Tibial nerve (tissue), 4 donors: ENCODE results near the gene RETREG1. TPM values are rescaled to one million over a fixed set of nuclear protein-coding genes. Genes with fewer than 3 reads are reported as not detected.
A peak's percentile ranks its signal among the peaks of the same experiment; 100 is the strongest.

ENCODE experiments used
- DNase-seq, 2 donors: peaks; one replicate each; pipeline ENCODE4 v3.0.0-alpha.2; 2019; ENCODE audit warnings: low spot score in 2 of 2
- H3K27ac ChIP-seq, 4 donors: fragments of 200-600 bp; sonication (generic) in 3 of 4; one replicate each; pipeline ENCODE4 v1.5.1; 2017 to 2019; ENCODE audit warnings: mild to moderate bottlenecking in 1 of 4
- H3K27me3 ChIP-seq, 2 donors: fragments of 200-600 bp; sonication (generic) in 1 of 2; one replicate each; pipeline versions ENCODE4 v1.5.1 to v1.6.0; 2017 to 2019
- H3K36me3 ChIP-seq, 3 donors: fragments of 200-600 bp; sonication (generic); one replicate each; pipeline ENCODE4 v1.5.1; 2018 to 2019
- H3K4me1 ChIP-seq, 4 donors: fragments of 200-600 bp; sonication (generic) in 3 of 4; one replicate each; pipeline ENCODE4 v1.5.1; 2017 to 2019
- H3K4me3 ChIP-seq, 4 donors: fragments of 200-600 bp; sonication (generic) in 3 of 4; one replicate each; pipeline ENCODE4 v1.5.1; 2017 to 2019; ENCODE audit warnings: mild to moderate bottlenecking in 1 of 4, moderate library complexity in 1 of 4
- H3K9me3 ChIP-seq, 4 donors: fragments of 200-600 bp; sonication (generic) in 3 of 4; one replicate each; pipeline ENCODE4 v1.5.1; 2017 to 2019
- EP300 ChIP-seq, 2 donors: sonication (generic); formaldehyde crosslinking; IDR thresholded peaks; one replicate each; pipeline ENCODE4 v1.6.1; 2017; ENCODE audit warnings: antibody characterized with exemption in 2 of 2, mild to moderate bottlenecking in 1 of 2
- POLR2A ChIP-seq, 2 donors: fragments of 450-650 bp; IDR thresholded peaks; one replicate each; pipeline ENCODE4 v1.6.1; 2017; ENCODE audit warnings: antibody characterized with exemption in 2 of 2, mild to moderate bottlenecking in 2 of 2, moderate library complexity in 2 of 2
- WGBS, 2 donors: methylation state at CpG; one replicate each; pipeline ENCODE4 v1.1.5; 2018; 5-methylcytosine and 5-hydroxymethylcytosine counted together
- total RNA-seq, 4 donors: library from RNA; depleted of rRNA; stranded (reverse); fragments of >200 nt; gene quantifications; one replicate each; pipeline ENCODE4 v1.1.0, GENCODE V29; 2016
- TF ChIP-seq, protein P1 (sequence below), 5 experiments: fragments of 200-600 bp in 3 of 5; fragments of 450-650 bp in 2 of 5; sonication (generic) in 3 of 5; IDR thresholded peaks; one replicate each; pipeline ENCODE4 v1.5.1; 2016 to 2019; ENCODE audit warnings: antibody characterized with exemption in 5 of 5, mild to moderate bottlenecking in 3 of 5, moderate library complexity in 2 of 5

Gene RETREG1, protein sequence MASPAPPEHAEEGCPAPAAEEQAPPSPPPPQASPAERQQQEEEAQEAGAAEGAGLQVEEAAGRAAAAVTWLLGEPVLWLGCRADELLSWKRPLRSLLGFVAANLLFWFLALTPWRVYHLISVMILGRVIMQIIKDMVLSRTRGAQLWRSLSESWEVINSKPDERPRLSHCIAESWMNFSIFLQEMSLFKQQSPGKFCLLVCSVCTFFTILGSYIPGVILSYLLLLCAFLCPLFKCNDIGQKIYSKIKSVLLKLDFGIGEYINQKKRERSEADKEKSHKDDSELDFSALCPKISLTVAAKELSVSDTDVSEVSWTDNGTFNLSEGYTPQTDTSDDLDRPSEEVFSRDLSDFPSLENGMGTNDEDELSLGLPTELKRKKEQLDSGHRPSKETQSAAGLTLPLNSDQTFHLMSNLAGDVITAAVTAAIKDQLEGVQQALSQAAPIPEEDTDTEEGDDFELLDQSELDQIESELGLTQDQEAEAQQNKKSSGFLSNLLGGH
- total RNA-seq = 10 to 100 TPM; 57.5 to 90.9 (median 77.0) TPM

DNA sequence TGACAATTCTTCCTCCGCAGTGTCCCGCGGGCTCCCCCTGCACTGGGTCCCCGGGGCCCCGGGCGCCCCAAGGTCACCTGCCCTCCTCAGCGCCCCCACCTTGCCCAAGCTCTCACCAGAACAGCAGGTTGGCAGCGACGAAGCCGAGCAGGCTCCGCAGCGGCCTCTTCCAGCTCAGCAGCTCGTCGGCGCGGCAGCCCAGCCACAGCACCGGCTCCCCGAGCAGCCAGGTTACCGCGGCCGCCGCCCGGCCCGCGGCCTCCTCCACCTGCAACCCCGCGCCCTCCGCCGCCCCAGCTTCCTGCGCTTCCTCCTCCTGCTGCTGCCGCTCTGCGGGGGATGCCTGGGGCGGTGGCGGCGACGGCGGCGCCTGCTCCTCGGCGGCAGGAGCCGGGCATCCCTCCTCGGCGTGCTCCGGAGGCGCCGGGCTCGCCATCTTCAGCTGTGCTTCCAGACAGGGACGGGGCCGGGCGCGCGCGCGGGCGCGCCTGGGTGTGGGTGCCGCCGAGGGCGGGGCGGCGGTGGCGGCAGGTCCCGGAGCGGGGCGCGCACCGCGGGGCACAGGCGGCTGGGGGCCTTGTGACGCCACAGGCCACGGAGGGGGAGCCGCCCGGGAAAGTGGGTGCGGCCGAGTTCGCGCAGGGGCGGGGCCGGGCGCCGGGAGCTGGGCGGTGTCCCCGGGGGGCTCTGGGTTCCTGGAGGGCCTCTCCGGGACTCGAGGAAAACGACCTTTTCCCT lies at the start of gene RETREG1:
TSS of gene RETREG1 (minus strand) at position 462 of the 738 bp plus-strand sequence. CDS start at position 436, 26 bp downstream.
- Histone ChIP-seq H3K36me3 (no peaks in the 10 kb centered on the region), H3K4me3 (peak within 1 kb of the TSS; percentile 69 to 88 (median 72)), H3K9me3 (no peaks in the 10 kb centered on the region), H3K27me3 (no peaks in the 10 kb centered on the region), H3K4me1 (peaks cover 0 to 13% (median 9%) of the 10 kb centered on the region in 4 donors), H3K27ac (peak within 1 kb of the TSS; percentile 72 to 92 (median 86))
- WGBS, 2 donors = 0 to 1% methylated on average over 17 to 35 of the region's 86 CpGs
- TF ChIP-seq EP300 (IDR thresholded peaks at IDR 0.05) (peak in 1 of 2 donors; percentile 50), POLR2A (IDR thresholded peaks at IDR 0.05) (peak in 1 of 2 donors; percentile 52)
- TF ChIP-seq, protein P1, sequence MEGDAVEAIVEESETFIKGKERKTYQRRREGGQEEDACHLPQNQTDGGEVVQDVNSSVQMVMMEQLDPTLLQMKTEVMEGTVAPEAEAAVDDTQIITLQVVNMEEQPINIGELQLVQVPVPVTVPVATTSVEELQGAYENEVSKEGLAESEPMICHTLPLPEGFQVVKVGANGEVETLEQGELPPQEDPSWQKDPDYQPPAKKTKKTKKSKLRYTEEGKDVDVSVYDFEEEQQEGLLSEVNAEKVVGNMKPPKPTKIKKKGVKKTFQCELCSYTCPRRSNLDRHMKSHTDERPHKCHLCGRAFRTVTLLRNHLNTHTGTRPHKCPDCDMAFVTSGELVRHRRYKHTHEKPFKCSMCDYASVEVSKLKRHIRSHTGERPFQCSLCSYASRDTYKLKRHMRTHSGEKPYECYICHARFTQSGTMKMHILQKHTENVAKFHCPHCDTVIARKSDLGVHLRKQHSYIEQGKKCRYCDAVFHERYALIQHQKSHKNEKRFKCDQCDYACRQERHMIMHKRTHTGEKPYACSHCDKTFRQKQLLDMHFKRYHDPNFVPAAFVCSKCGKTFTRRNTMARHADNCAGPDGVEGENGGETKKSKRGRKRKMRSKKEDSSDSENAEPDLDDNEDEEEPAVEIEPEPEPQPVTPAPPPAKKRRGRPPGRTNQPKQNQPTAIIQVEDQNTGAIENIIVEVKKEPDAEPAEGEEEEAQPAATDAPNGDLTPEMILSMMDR (IDR thresholded peaks at IDR 0.05) = no peak
- peak; percentile 49 to 51 for DNase-seq

DNA sequence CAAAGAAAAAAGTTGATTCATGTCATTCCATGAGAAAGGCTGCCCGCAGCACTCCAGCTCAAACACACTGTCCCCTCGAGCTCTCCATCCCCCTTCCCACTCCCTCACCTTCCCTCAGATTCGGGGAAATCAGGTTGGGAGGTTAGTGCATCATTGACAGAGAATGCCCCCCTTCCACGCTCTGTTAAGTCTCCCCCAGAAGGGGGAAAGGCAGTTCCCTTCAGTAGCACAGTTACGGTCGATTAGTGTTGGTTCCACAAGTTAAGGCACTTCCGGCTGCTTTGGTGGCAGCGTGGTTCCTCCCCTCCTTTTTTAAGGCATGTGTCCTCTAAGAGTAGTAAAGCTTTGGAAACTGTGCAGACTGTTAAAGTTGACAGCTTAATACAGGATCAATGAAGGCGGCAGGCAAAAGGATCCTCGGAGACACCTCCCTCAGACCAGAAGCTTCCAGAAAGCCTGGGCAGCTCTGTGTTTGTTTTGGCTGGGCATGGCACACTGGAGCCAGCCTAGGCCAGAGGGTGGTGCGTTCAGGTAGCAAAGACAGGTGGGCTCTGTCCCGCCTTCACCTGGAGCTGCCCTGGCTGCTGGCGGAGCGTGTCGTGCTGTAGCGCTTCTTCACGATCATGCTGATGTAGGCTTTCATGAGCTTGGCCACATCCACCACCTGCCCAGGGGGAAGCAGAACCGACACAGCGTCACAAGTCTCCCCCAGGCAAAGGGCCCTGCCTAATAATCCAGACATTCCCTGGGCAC lies 49.5 kb upstream of the RETREG1 start:
- Histone ChIP-seq H3K36me3 (peaks cover 0 to 29% (median 0%) of the 10 kb centered on the region in 3 donors), H3K27me3 (no peaks in the 10 kb centered on the region), H3K4me3 (no peak overlapping the region), H3K9me3 (no peaks in the 10 kb centered on the region), H3K4me1 (peaks cover 0 to 12% (median 0%) of the 10 kb centered on the region in 4 donors), H3K27ac (peak overlapping the region in 1 of 4 donors; percentile 30)
- DNase-seq = no peak
- WGBS, 2 donors = 87 to 89% methylated on average over 19 of the region's 19 CpGs
- TF ChIP-seq EP300 (IDR thresholded peaks at IDR 0.05) = no peak
- TF ChIP-seq, protein P1 (IDR thresholded peaks at IDR 0.05) = no peak
- no peak for TF ChIP-seq POLR2A (IDR thresholded peaks at IDR 0.05)

DNA sequence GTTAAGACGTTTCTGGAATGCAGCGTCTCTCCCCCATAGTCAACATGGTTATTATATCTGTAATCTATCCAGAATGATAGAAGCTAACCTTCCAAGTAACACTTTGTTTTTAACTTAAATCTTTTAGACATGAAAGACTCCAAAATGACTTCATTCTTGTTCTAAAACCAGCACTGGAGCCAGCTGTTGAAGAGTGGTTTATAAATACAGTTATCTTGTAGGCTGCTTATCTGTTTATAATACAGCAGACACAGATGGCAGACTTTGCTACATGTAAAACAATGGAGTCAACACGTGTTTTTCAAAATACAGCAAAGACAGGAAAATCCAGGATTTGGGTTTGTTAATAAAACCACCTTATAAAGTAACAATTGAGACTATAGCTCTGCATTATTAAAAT lies 48.8 kb upstream of the RETREG1 start:
- no peak overlapping the region for H3K27ac ChIP-seq
- DNase-seq = no peak
- peaks cover 0 to 22% (median 0%) of the 10 kb centered on the region in 3 donors for H3K36me3 ChIP-seq
- WGBS, 2 donors = 55% methylated on average over 3 of the region's 3 CpGs
- no peak for TF ChIP-seq POLR2A (IDR thresholded peaks at IDR 0.05)
- no peaks in the 10 kb centered on the region for H3K9me3 ChIP-seq
- peaks cover 0 to 12% (median 0%) of the 10 kb centered on the region in 4 donors for H3K4me1 ChIP-seq
- no peaks in the 10 kb centered on the region for H3K27me3 ChIP-seq
- no peak overlapping the region for H3K4me3 ChIP-seq

DNA sequence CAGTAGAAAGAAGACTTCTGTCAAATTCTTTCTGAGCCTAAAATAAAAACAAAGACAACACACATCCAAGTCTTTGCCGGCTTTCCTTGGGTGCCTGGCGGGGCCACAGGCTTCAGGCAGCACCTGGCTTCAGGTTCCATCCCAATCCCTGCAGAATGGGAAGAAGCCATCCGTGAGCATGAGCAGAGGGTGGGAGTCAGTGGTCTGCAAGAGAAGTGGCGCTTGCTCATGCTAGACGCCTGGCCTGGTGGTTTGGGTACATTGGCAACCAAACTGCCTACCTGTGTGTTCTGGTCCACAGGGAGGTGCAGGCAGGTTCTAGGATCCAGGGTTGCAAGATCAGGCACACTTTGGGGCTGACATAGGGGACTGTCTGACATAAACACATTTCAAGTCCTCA lies 47.6 kb upstream of the RETREG1 start:
- Histone ChIP-seq H3K27ac (no peak overlapping the region), H3K4me1 (peaks cover 0 to under 1% (median 0%) of the 10 kb centered on the region in 4 donors), H3K4me3 (no peak overlapping the region), H3K36me3 (peaks cover 0 to 16% (median 0%) of the 10 kb centered on the region in 3 donors), H3K27me3 (no peaks in the 10 kb centered on the region), H3K9me3 (no peaks in the 10 kb centered on the region)
- TF ChIP-seq, protein P1 (IDR thresholded peaks at IDR 0.05) = no peak
- TF ChIP-seq EP300 (IDR thresholded peaks at IDR 0.05) = no peak
- TF ChIP-seq POLR2A (IDR thresholded peaks at IDR 0.05) = no peak
- 76 to 97% methylated on average over 5 of the region's 5 CpGs for WGBS, 2 donors
- DNase-seq = no peak

DNA sequence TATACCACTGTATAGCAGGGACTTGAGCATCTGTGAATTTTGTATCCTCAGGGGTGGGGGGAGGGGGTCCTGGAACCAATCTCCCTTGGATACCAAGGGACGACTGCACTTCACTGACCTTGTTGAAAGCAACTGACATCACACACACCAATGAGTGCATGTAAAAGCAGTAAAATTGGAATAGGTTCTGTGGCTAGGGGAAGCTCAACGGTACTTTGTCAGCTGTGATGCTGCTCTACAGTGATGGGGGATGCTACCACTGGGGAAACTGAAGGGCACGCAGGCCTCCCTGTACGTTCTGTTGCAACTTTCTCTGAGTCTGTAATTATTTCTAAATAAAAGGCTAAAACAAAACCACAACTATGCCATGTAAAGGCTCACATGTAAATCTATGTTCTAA lies 47.0 kb upstream of the RETREG1 start:
- Histone ChIP-seq H3K27ac (no peak overlapping the region), H3K27me3 (no peaks in the 10 kb centered on the region), H3K9me3 (no peaks in the 10 kb centered on the region), H3K36me3 (peaks cover 0 to 16% (median 0%) of the 10 kb centered on the region in 3 donors), H3K4me3 (no peak overlapping the region), H3K4me1 (no peaks in the 10 kb centered on the region)
- no peak for DNase-seq
- TF ChIP-seq EP300 (IDR thresholded peaks at IDR 0.05) = no peak
- TF ChIP-seq POLR2A (IDR thresholded peaks at IDR 0.05) = no peak
- TF ChIP-seq, protein P1 (IDR thresholded peaks at IDR 0.05) = no peak
- 79 to 80% methylated on average over 4 of the region's 4 CpGs for WGBS, 2 donors
